Breast epithelium (tissue), 3 donors: Measurements from ENCODE around the gene GIMAP5.

Source experiments
- POLR2A ChIP-seq: fragments of 450-650 bp; IDR thresholded peaks from one replicate; pipeline ENCODE4 v1.6.1; 2016; ENCODE audit warnings: antibody characterized with exemption, mild to moderate bottlenecking, moderate library complexity
- TF ChIP-seq, protein P1 (sequence below), 3 donors: fragments of 450-650 bp; IDR thresholded peaks; one replicate each; pipeline ENCODE4 v1.5.1; 2016 to 2017; ENCODE audit warnings: antibody characterized with exemption in 3 of 3, mild to moderate bottlenecking in 3 of 3, moderate library complexity in 3 of 3

GRCh38 chr7:150736864-150737263, 354 bp upstream of the GIMAP5 start:
- TF ChIP-seq, protein P1, sequence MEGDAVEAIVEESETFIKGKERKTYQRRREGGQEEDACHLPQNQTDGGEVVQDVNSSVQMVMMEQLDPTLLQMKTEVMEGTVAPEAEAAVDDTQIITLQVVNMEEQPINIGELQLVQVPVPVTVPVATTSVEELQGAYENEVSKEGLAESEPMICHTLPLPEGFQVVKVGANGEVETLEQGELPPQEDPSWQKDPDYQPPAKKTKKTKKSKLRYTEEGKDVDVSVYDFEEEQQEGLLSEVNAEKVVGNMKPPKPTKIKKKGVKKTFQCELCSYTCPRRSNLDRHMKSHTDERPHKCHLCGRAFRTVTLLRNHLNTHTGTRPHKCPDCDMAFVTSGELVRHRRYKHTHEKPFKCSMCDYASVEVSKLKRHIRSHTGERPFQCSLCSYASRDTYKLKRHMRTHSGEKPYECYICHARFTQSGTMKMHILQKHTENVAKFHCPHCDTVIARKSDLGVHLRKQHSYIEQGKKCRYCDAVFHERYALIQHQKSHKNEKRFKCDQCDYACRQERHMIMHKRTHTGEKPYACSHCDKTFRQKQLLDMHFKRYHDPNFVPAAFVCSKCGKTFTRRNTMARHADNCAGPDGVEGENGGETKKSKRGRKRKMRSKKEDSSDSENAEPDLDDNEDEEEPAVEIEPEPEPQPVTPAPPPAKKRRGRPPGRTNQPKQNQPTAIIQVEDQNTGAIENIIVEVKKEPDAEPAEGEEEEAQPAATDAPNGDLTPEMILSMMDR (IDR thresholded peaks at IDR 0.05), result no peak
- no peak for TF ChIP-seq POLR2A
